Neuron (in vitro differentiated cells): ENCODE measurements around the gene SLAMF9.

Experiments
- H2AFZ ChIP-seq: one replicate; pipeline ENCODE4 v1.6.1; 2013; ENCODE audit warnings: low read depth, mild to moderate bottlenecking, inconsistent platforms, low read length, moderate library complexity
- H3K27me3 ChIP-seq: one replicate; pipeline ENCODE4 v1.6.1; 2013; ENCODE audit warnings: low read length; ENCODE audit not compliant: insufficient read depth
- H3K36me3 ChIP-seq: one replicate; pipeline ENCODE4 v1.6.1; 2013; ENCODE audit warnings: low read length; ENCODE audit not compliant: insufficient read depth
- H3K4me1 ChIP-seq: one replicate; pipeline ENCODE4 v1.6.1; 2013; ENCODE audit warnings: low read length; ENCODE audit not compliant: insufficient read depth
- H3K4me3 ChIP-seq: 2 replicates; pipeline ENCODE4 v1.5.1; 2013; ENCODE audit warnings: mild to moderate bottlenecking, low read length, moderate library complexity
- H3K9me3 ChIP-seq: one replicate; pipeline ENCODE4 v1.6.1; 2013; ENCODE audit warnings: low read length

Gene SLAMF9

GRCh38 chr1:159953536-159954515, at the start of gene SLAMF9:
SLAMF9 (minus strand) TSS chr1:159954237; CDS start chr1:159954137, 100 bp downstream.
- H3K4me3 ChIP-seq = no peak within 1 kb of the TSS

GRCh38 chr1:160001440-160001839, 47.4 kb upstream of the SLAMF9 start:
- no peaks in the 10 kb centered on the region for H3K4me1 ChIP-seq

More at GRCh38 chr1:159953536-159954515, at the start of gene SLAMF9:
- H3K36me3 ChIP-seq = no peaks in the 10 kb centered on the region
- peaks cover 38% of the 10 kb centered on the region for H3K27me3 ChIP-seq
- H3K9me3 ChIP-seq = no peaks in the 10 kb centered on the region
- H2AFZ ChIP-seq = no peak within 1 kb of the TSS
- no peaks in the 10 kb centered on the region for H3K4me1 ChIP-seq

GRCh38 chr1:159999204-159999603, 45.2 kb upstream of the SLAMF9 start:
- no peak overlapping the region for H2AFZ ChIP-seq
- no peaks in the 10 kb centered on the region for H3K36me3 ChIP-seq
- no peaks in the 10 kb centered on the region for H3K9me3 ChIP-seq
- no peak overlapping the region for H3K4me3 ChIP-seq
- no peaks in the 10 kb centered on the region for H3K4me1 ChIP-seq
- peaks cover 30% of the 10 kb centered on the region for H3K27me3 ChIP-seq

More at GRCh38 chr1:160001440-160001839, 47.4 kb upstream of the SLAMF9 start:
- H3K36me3 ChIP-seq = no peaks in the 10 kb centered on the region
- no peak overlapping the region for H2AFZ ChIP-seq
- H3K27me3 ChIP-seq = peaks cover 28% of the 10 kb centered on the region
- H3K4me3 ChIP-seq = no peak overlapping the region
- no peaks in the 10 kb centered on the region for H3K9me3 ChIP-seq

GRCh38 chr1:159996653-159997052, 42.6 kb upstream of the SLAMF9 start:
- H3K4me1 ChIP-seq = no peaks in the 10 kb centered on the region

GRCh38 chr1:159994896-159995295, 40.9 kb upstream of the SLAMF9 start:
- Histone ChIP-seq H3K27me3 (peaks cover 21% of the 10 kb centered on the region), H2AFZ (no peak overlapping the region), H3K36me3 (no peaks in the 10 kb centered on the region), H3K4me3 (no peak overlapping the region), H3K4me1 (no peaks in the 10 kb centered on the region), H3K9me3 (no peaks in the 10 kb centered on the region)

More at GRCh38 chr1:159996653-159997052, 42.6 kb upstream of the SLAMF9 start:
- H3K27me3 ChIP-seq = peaks cover 26% of the 10 kb centered on the region
- no peak overlapping the region for H2AFZ ChIP-seq
- no peak overlapping the region for H3K4me3 ChIP-seq
- no peaks in the 10 kb centered on the region for H3K36me3 ChIP-seq
- H3K9me3 ChIP-seq = no peaks in the 10 kb centered on the region

- no peak overlapping the region for H2AFZ ChIP-seq
- H3K4me3 ChIP-seq = no peak overlapping the region
- H3K27me3 ChIP-seq = peaks cover 17% of the 10 kb centered on the region
- no peaks in the 10 kb centered on the region for H3K4me1 ChIP-seq
- no peaks in the 10 kb centered on the region for H3K36me3 ChIP-seq
- no peaks in the 10 kb centered on the region for H3K9me3 ChIP-seq
Measured at GRCh38 chr1:159993911-159994310, 39.9 kb upstream of the SLAMF9 start.

- Histone ChIP-seq H3K4me1 (no peaks in the 10 kb centered on the region), H3K27me3 (peaks cover 16% of the 10 kb centered on the region), H3K9me3 (no peaks in the 10 kb centered on the region), H3K36me3 (no peaks in the 10 kb centered on the region), H3K4me3 (no peak overlapping the region), H2AFZ (no peak overlapping the region)
Measured at GRCh38 chr1:159992161-159992560, 38.1 kb upstream of the SLAMF9 start.

- Histone ChIP-seq H3K9me3 (no peaks in the 10 kb centered on the region), H3K4me1 (no peaks in the 10 kb centered on the region), H3K36me3 (no peaks in the 10 kb centered on the region), H3K4me3 (no peak overlapping the region), H3K27me3 (peaks cover 16% of the 10 kb centered on the region), H2AFZ (no peak overlapping the region)
Measured at GRCh38 chr1:159991513-159991912, 37.5 kb upstream of the SLAMF9 start.

GRCh38 chr1:159990005-159990404, 36.0 kb upstream of the SLAMF9 start:
- Histone ChIP-seq H3K4me1 (no peaks in the 10 kb centered on the region), H3K4me3 (no peak overlapping the region), H3K27me3 (peaks cover 19% of the 10 kb centered on the region), H3K9me3 (no peaks in the 10 kb centered on the region), H2AFZ (no peak overlapping the region), H3K36me3 (no peaks in the 10 kb centered on the region)

GRCh38 chr1:159989581-159989980, 35.5 kb upstream of the SLAMF9 start:
- Histone ChIP-seq H2AFZ (no peak overlapping the region), H3K9me3 (no peaks in the 10 kb centered on the region), H3K4me1 (no peaks in the 10 kb centered on the region), H3K36me3 (no peaks in the 10 kb centered on the region), H3K27me3 (peaks cover 19% of the 10 kb centered on the region), H3K4me3 (no peak overlapping the region)

GRCh38 chr1:159988006-159988405, 34.0 kb upstream of the SLAMF9 start:
- H3K4me3 ChIP-seq = no peak overlapping the region
- no peak overlapping the region for H2AFZ ChIP-seq
- peaks cover 19% of the 10 kb centered on the region for H3K27me3 ChIP-seq
- no peaks in the 10 kb centered on the region for H3K9me3 ChIP-seq
- no peaks in the 10 kb centered on the region for H3K36me3 ChIP-seq
- no peaks in the 10 kb centered on the region for H3K4me1 ChIP-seq

- H3K4me3 ChIP-seq = no peak overlapping the region
- no peaks in the 10 kb centered on the region for H3K9me3 ChIP-seq
- H3K4me1 ChIP-seq = no peaks in the 10 kb centered on the region
- peaks cover 17% of the 10 kb centered on the region for H3K27me3 ChIP-seq
- no peaks in the 10 kb centered on the region for H3K36me3 ChIP-seq
- H2AFZ ChIP-seq = no peak overlapping the region
Measured at GRCh38 chr1:159987186-159987585, 33.1 kb upstream of the SLAMF9 start.

GRCh38 chr1:159986531-159986930, 32.5 kb upstream of the SLAMF9 start:
- no peak overlapping the region for H3K4me3 ChIP-seq
- no peak overlapping the region for H2AFZ ChIP-seq
- no peaks in the 10 kb centered on the region for H3K36me3 ChIP-seq
- no peaks in the 10 kb centered on the region for H3K4me1 ChIP-seq
- no peaks in the 10 kb centered on the region for H3K9me3 ChIP-seq
- peaks cover 16% of the 10 kb centered on the region for H3K27me3 ChIP-seq
